Activated CD4-positive, CD25-positive, alpha-beta regulatory T cell treated with anti-CD3 and anti-CD28 coated beads, Interleukin-2, amount 50 U/mL, for 24 hours (primary cell): ENCODE data around the gene PPP1R2C.

Experiments used
- ATAC-seq, 2 donors: fragments of 150-1000 bp; cut with Tn5 transposase; one replicate each; pipeline ENCODE4 v1.10.0; 2021; ENCODE audit warnings: mild to moderate bottlenecking in 1 of 2, moderate library complexity in 1 of 2

The PPP1R2C gene

GRCh38 chrX:42748067-42748850, 29.7 kb downstream of the PPP1R2C start:
- ATAC-seq: no peak

- no peak for ATAC-seq
Observed at GRCh38 chrX:42746606-42747005, 31.4 kb downstream of the PPP1R2C start.

- ATAC-seq: no peak
Observed at GRCh38 chrX:42740456-42740855, 37.5 kb downstream of the PPP1R2C start.

- no peak for ATAC-seq
Observed at GRCh38 chrX:42739741-42740140, 38.2 kb downstream of the PPP1R2C start.

- ATAC-seq: no peak
Observed at GRCh38 chrX:42739258-42739657, 38.7 kb downstream of the PPP1R2C start.

- no peak for ATAC-seq
Observed at GRCh38 chrX:42738552-42738951, 39.4 kb downstream of the PPP1R2C start.

- no peak for ATAC-seq
Observed at GRCh38 chrX:42735250-42735649, 42.7 kb downstream of the PPP1R2C start.

GRCh38 chrX:42732506-42732905, 45.5 kb downstream of the PPP1R2C start:
- ATAC-seq: no peak
